Renal cortical epithelial cell (primary cell): Measurements from ENCODE around the gene SYT15. TPM values are rescaled to one million over a fixed set of nuclear protein-coding genes. Genes with fewer than 3 reads are reported as not detected.

Source experiments
- total RNA-seq: library from RNA; depleted of rRNA; stranded (reverse); fragments of >200 nt; gene quantifications from 2 replicates; pipeline ENCODE4 v1.2.3, GENCODE V29; 2014

The SYT15 gene
- total RNA-seq, 1 donor from 2014 or later = 1.0 TPM

Other genes with a start within 250 kb of the SYT15 start
- gene ANXA8L1, start 203.4 kb upstream of the SYT15 start, total RNA-seq = 1.6 TPM in 1 of 2 replicates, not detected in the other
- 1.9 TPM in 1 of 2 replicates, not detected in the other for gene NPY4R, start 113.2 kb upstream of the SYT15 start, total RNA-seq
- gene GPRIN2, start 22.5 kb upstream of the SYT15 start, total RNA-seq = 29.2 and 30.4 TPM in 2 replicates